ENCODE measurements around the gene CSNK1G2. TPM values are rescaled to one million over a fixed set of nuclear protein-coding genes. Genes with fewer than 3 reads are reported as not detected.

Gene CSNK1G2
- total and polyA plus RNA-seq, 2 experiments from 2014 or later, result 56.8 to 82.5 TPM

GRCh38 chr19:1962674-1963073 is 21.7 kb downstream of the CSNK1G2 start:
- H3K4me2 ChIP-seq, result no peak overlapping the region
- H2AFZ ChIP-seq, result no peak overlapping the region
- H3K36me3 ChIP-seq (replicated peaks; ENCODE audit: insufficient read depth, low read depth), result no peaks in the 10 kb centered on the region
- no peaks in the 10 kb centered on the region for H3K27me3 ChIP-seq
- peaks cover 30% of the 10 kb centered on the region for H4K20me1 ChIP-seq (ENCODE audit: insufficient read depth, poor library complexity, severe bottlenecking)
- 98% methylated on average over 23 of the region's 23 CpGs for WGBS (ENCODE audit: low lambda C conversion rate, missing lambda C conversion rate)
- H3K9me3 ChIP-seq (ENCODE audit: low read depth), result no peaks in the 10 kb centered on the region
- no peak for DNase-seq (ENCODE audit: low spot score)
- TF ChIP-seq CTCF (IDR thresholded peaks at IDR 0.05; ENCODE audit: poor library complexity) (no peak), EZH2phosphoT487 (IDR thresholded peaks at IDR 0.05; ENCODE audit: low read depth, severe bottlenecking, unreplicated experiment) (no peak), EZH2 (IDR thresholded peaks at IDR 0.05; ENCODE audit: borderline replicate concordance) (no peak)
- H3K9me2 ChIP-seq (replicated peaks; ENCODE audit: insufficient read depth), result no peaks in the 10 kb centered on the region
- no peak overlapping the region for H3K4me3 ChIP-seq
- no peaks in the 10 kb centered on the region for H3K4me1 ChIP-seq (ENCODE audit: insufficient read depth)
- peaks cover 49% of the 10 kb centered on the region for H3K79me2 ChIP-seq
- no peak overlapping the region for H3K27ac ChIP-seq

GRCh38 chr19:1967087-1967608 is 26.2 kb downstream of the CSNK1G2 start:
- H3K9me3 ChIP-seq (ENCODE audit: low read depth), result no peaks in the 10 kb centered on the region
- H3K4me2 ChIP-seq, result no peak overlapping the region
- no peaks in the 10 kb centered on the region for H3K4me1 ChIP-seq (ENCODE audit: insufficient read depth)
- no peaks in the 10 kb centered on the region for H3K27me3 ChIP-seq
- TF ChIP-seq EZH2 (IDR thresholded peaks at IDR 0.05; ENCODE audit: borderline replicate concordance), result no peak
- TF ChIP-seq CTCF (IDR thresholded peaks at IDR 0.05; ENCODE audit: poor library complexity), result no peak
- no peak for TF ChIP-seq EZH2phosphoT487 (IDR thresholded peaks at IDR 0.05; ENCODE audit: low read depth, severe bottlenecking, unreplicated experiment)
- no peak for DNase-seq (ENCODE audit: low spot score)
- no peak overlapping the region for H2AFZ ChIP-seq
- no peaks in the 10 kb centered on the region for H3K36me3 ChIP-seq (replicated peaks; ENCODE audit: insufficient read depth, low read depth)
- peaks cover 18% of the 10 kb centered on the region for H4K20me1 ChIP-seq (ENCODE audit: insufficient read depth, poor library complexity, severe bottlenecking)
- H3K27ac ChIP-seq, result no peak overlapping the region
- no peak overlapping the region for H3K4me3 ChIP-seq
- peaks cover 37% of the 10 kb centered on the region for H3K79me2 ChIP-seq
- H3K9me2 ChIP-seq (replicated peaks; ENCODE audit: insufficient read depth), result no peaks in the 10 kb centered on the region
- WGBS (ENCODE audit: low lambda C conversion rate, missing lambda C conversion rate), result 92% methylated on average over 22 of the region's 26 CpGs

- Histone ChIP-seq H3K9me2 (replicated peaks; ENCODE audit: insufficient read depth) (no peaks in the 10 kb centered on the region), H3K27me3 (no peaks in the 10 kb centered on the region), H3K27ac (no peak overlapping the region), H2AFZ (no peak overlapping the region), H3K9me3 (ENCODE audit: low read depth) (no peaks in the 10 kb centered on the region), H4K20me1 (ENCODE audit: insufficient read depth, poor library complexity, severe bottlenecking) (peaks cover 23% of the 10 kb centered on the region), H3K4me3 (no peak overlapping the region), H3K79me2 (peaks cover 45% of the 10 kb centered on the region), H3K4me1 (ENCODE audit: insufficient read depth) (no peaks in the 10 kb centered on the region), H3K4me2 (no peak overlapping the region), H3K36me3 (replicated peaks; ENCODE audit: insufficient read depth, low read depth) (no peaks in the 10 kb centered on the region)
- TF ChIP-seq EZH2phosphoT487 (IDR thresholded peaks at IDR 0.05; ENCODE audit: low read depth, severe bottlenecking, unreplicated experiment) (no peak), EZH2 (IDR thresholded peaks at IDR 0.05; ENCODE audit: borderline replicate concordance) (no peak), CTCF (IDR thresholded peaks at IDR 0.05; ENCODE audit: poor library complexity) (no peak)
- DNase-seq (ENCODE audit: low spot score), result no peak
- WGBS (ENCODE audit: low lambda C conversion rate, missing lambda C conversion rate), result 87% methylated on average over 28 of the region's 34 CpGs
Observed at GRCh38 chr19:1968279-1969175, 27.6 kb downstream of the CSNK1G2 start.

All from hepatocyte (in vitro differentiated cells).